ENCODE measurements around the gene TANGO6. TPM values are rescaled to one million over a fixed set of nuclear protein-coding genes. Genes with fewer than 3 reads are reported as not detected.

The TANGO6 gene
- total RNA-seq, 1 donor from 2014 or later: 13.7 TPM

DNA sequence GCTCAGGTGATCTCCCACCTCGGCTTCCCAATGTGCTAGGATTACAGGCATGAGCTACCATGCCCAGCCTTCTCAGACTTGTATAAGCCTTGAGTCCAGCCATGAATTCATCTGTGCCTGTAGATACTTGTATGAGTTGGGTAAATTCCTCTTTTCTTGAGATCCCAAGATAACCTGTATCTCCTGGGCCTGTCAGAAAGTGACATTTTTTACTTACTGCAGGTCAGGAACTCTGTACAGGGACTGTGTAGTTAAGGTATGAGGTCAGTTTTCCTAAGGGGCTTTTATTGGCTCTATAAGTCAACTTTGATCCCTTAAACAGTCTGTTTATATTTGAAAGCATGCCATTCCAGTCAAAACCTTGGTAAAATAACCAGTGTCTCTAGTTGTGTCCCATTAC is 155.8 kb downstream of the TANGO6 start:
- FAIRE-seq: no peak
- H3K4me3 ChIP-seq (ENCODE audit: low read depth, low read length): no peak overlapping the region
- no peaks in the 10 kb centered on the region for H3K36me3 ChIP-seq (ENCODE audit: control insufficient read depth, insufficient read depth, low read length)
- no peaks in the 10 kb centered on the region for H3K27me3 ChIP-seq (ENCODE audit: control insufficient read depth, insufficient read depth, low read length)
- TF ChIP-seq, protein P1, sequence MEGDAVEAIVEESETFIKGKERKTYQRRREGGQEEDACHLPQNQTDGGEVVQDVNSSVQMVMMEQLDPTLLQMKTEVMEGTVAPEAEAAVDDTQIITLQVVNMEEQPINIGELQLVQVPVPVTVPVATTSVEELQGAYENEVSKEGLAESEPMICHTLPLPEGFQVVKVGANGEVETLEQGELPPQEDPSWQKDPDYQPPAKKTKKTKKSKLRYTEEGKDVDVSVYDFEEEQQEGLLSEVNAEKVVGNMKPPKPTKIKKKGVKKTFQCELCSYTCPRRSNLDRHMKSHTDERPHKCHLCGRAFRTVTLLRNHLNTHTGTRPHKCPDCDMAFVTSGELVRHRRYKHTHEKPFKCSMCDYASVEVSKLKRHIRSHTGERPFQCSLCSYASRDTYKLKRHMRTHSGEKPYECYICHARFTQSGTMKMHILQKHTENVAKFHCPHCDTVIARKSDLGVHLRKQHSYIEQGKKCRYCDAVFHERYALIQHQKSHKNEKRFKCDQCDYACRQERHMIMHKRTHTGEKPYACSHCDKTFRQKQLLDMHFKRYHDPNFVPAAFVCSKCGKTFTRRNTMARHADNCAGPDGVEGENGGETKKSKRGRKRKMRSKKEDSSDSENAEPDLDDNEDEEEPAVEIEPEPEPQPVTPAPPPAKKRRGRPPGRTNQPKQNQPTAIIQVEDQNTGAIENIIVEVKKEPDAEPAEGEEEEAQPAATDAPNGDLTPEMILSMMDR (IDR thresholded peaks at IDR 0.05; ENCODE audit: insufficient read depth, low read length, severe bottlenecking): no peak
- DNase-seq (ENCODE audit: low read depth): peak; percentile 27

DNA sequence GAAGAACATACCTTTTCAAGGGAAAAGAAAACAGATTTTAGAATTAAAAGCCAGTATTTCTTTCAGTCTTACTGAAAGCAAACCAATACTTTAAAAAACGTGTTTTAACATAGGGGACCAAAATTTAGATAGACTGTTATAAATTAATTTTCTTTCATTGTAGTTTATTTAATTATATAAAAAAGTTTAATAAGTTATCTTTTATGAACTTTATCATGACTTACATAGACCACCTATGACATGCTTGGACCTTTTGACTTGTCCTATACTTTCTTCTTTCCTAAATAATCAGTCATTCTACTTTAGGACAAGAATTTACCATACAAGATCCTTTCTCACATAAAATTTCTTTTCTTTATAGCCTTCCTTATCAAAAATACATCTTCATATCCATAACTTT is 160.2 kb downstream of the TANGO6 start:
- Histone ChIP-seq H3K36me3 (ENCODE audit: control insufficient read depth, insufficient read depth, low read length) (no peaks in the 10 kb centered on the region), H3K4me3 (ENCODE audit: low read depth, low read length) (no peak overlapping the region), H3K27me3 (ENCODE audit: control insufficient read depth, insufficient read depth, low read length) (no peaks in the 10 kb centered on the region)
- DNase-seq (ENCODE audit: low read depth) (no peak), FAIRE-seq (no peak)
- TF ChIP-seq, protein P1 (IDR thresholded peaks at IDR 0.05; ENCODE audit: insufficient read depth, low read length, severe bottlenecking): no peak

DNA sequence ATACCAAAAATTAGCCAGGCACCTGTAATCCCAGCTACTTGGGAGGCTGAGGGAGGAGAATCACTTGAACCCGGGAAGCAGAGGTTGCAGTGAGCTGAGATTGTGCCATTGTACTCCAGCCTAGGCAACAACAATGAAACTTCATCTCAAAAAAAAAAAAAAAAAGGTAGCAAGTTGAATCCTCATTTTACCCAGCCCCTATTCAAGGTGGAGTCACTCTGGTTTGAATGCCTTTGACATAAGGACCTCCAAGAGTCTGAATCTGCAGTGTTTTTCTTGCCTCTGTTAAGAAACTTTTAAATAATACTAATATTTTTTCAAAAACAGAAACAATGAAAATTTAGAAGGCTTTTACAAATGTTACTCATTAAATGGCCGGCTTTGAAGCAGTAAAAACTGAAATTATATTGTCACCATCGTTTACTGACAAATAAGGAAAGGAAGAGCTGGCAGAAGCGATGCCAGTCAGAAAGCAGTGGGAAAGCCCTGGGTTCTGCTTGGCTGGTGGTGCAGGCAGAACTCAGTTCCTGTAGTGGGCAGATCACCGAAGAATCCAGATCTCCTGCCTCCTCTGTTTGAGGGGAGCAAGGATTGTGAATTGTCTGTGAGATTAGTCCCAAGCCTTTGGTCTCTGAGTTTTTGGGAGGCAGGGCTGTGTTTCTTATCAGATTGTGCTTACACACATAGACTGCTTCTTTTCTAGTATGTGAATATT is 162.5 kb downstream of the TANGO6 start:
- no peaks in the 10 kb centered on the region for H3K27me3 ChIP-seq (ENCODE audit: control insufficient read depth, insufficient read depth, low read length)
- no peak for FAIRE-seq
- TF ChIP-seq, protein P1 (IDR thresholded peaks at IDR 0.05; ENCODE audit: insufficient read depth, low read length, severe bottlenecking): no peak
- no peaks in the 10 kb centered on the region for H3K36me3 ChIP-seq (ENCODE audit: control insufficient read depth, insufficient read depth, low read length)
- H3K4me3 ChIP-seq (ENCODE audit: low read depth, low read length): no peak overlapping the region
- DNase-seq (ENCODE audit: low read depth): no peak

DNA sequence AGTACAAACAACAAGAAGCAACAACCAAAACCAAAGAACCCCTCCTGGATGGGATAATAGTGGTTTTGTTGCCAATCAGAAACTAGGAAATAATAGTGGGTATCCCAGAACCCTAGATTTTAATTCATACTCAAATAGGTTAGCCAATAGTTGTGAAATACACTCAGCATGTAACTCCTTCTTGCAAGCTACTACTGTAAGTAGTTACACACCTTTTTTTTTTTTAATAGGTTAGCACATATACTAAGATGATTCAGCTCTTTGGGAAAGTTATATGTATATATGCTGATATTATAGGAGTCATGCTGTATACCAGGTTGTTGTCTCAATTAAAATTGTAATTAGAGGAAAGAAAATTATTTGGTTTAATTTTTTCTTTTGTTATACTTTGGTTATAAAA is 169.6 kb downstream of the TANGO6 start:
- no peak for FAIRE-seq
- no peaks in the 10 kb centered on the region for H3K36me3 ChIP-seq (ENCODE audit: control insufficient read depth, insufficient read depth, low read length)
- no peaks in the 10 kb centered on the region for H3K27me3 ChIP-seq (ENCODE audit: control insufficient read depth, insufficient read depth, low read length)
- H3K4me3 ChIP-seq (ENCODE audit: low read depth, low read length): no peak overlapping the region
- DNase-seq (ENCODE audit: low read depth): peak; percentile 54
- TF ChIP-seq, protein P1 (IDR thresholded peaks at IDR 0.05; ENCODE audit: insufficient read depth, low read length, severe bottlenecking): no peak

DNA sequence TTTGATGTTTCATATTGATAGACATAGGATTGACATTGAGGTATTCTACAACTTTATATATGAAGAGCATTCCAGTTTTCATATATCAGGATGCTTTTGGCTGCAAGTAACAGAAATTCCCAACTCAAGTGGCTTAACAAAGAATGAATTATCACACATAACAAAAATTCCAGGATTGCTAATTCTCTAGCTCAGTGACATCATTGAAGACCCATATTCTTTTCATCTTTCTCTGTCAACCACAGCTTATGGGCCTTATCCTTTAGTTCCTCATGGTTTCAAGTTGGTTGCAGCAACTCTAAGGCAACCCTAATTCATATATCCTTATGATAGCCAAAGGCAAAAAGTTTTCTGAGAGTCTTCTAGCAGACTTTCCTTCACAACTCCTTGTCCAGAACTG is 170.7 kb downstream of the TANGO6 start:
- Histone ChIP-seq H3K4me3 (ENCODE audit: low read depth, low read length) (no peak overlapping the region), H3K36me3 (ENCODE audit: control insufficient read depth, insufficient read depth, low read length) (no peaks in the 10 kb centered on the region), H3K27me3 (ENCODE audit: control insufficient read depth, insufficient read depth, low read length) (no peaks in the 10 kb centered on the region)
- TF ChIP-seq, protein P1 (IDR thresholded peaks at IDR 0.05; ENCODE audit: insufficient read depth, low read length, severe bottlenecking): no peak
- no peak for DNase-seq (ENCODE audit: low read depth)
- no peak for FAIRE-seq

DNA sequence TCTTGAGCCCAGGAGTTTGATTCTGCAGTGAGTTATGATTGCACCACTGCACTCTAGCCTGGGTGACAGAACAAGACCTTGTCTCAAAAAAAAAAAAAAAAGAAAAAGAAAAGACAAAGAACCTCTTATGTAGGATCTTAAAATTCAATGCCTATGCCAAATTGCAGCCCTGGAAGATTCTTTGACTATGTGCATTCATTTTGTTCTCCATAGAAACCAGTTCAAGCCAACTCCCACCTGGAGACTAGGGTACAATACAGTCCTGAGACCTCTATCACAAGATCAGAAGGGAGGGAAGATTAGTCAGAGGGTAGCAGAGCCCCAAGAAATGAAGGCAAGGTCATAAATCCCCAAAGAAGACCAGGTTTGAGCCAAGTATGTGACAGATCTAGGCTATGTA is 171.5 kb downstream of the TANGO6 start:
- no peak for FAIRE-seq
- TF ChIP-seq, protein P1 (IDR thresholded peaks at IDR 0.05; ENCODE audit: insufficient read depth, low read length, severe bottlenecking): no peak
- Histone ChIP-seq H3K4me3 (ENCODE audit: low read depth, low read length) (no peak overlapping the region), H3K36me3 (ENCODE audit: control insufficient read depth, insufficient read depth, low read length) (no peaks in the 10 kb centered on the region), H3K27me3 (ENCODE audit: control insufficient read depth, insufficient read depth, low read length) (no peaks in the 10 kb centered on the region)
- no peak for DNase-seq (ENCODE audit: low read depth)

Data from bronchial epithelial cell (primary cell).